ENCODE measurements around the gene MMP21. TPM values are rescaled to one million over a fixed set of nuclear protein-coding genes. Genes with fewer than 3 reads are reported as not detected.
A peak's percentile ranks its signal among the peaks of the same experiment; 100 is the strongest.

The MMP21 gene
- total RNA-seq, 2 donors from 2014 or later: not detected

GRCh38 chr10:125722811-125723210 lies 52.8 kb downstream of the MMP21 start:
- Mint-ChIP-seq H3K9me3 (no peaks in the 10 kb centered on the region), H3K27me3 (no peaks in the 10 kb centered on the region), H3K36me3 (ENCODE audit: low read depth) (peaks cover 86% of the 10 kb centered on the region), H3K27ac (peak overlapping the region; percentile 20), H3K4me3 (no peak overlapping the region), H3K4me1 (peaks cover 5% of the 10 kb centered on the region)
- ATAC-seq (replicated peaks): no peak

DNA sequence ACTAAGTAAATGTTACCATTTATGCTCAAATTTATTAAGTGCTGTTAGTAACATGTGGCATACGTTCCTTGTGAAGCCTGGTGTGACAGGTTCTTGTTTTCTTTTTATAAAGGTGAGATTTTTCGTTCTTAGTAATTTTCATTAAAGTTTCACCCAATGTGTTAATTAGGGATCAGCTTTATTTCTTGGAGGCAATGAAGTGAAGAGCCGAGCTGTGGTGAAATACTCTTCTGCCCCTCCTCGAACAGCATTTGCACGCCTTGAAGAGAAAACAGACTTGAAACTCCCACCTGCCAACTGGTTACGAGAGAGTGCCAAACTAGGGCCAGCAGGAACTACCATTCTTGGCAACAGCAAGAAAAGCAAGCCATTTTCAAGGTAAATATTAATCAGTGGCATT lies 54.6 kb downstream of the MMP21 start:
- Mint-ChIP-seq H3K4me1 (peaks cover 5% of the 10 kb centered on the region), H3K27ac (peak overlapping the region; percentile 96), H3K36me3 (ENCODE audit: low read depth) (peaks cover 69% of the 10 kb centered on the region), H3K9me3 (no peaks in the 10 kb centered on the region), H3K4me3 (peak overlapping the region; percentile 95), H3K27me3 (no peaks in the 10 kb centered on the region)
- no peak for ATAC-seq (replicated peaks)

- Mint-ChIP-seq H3K27ac (peak overlapping the region; percentile 96), H3K4me1 (peaks cover 5% of the 10 kb centered on the region), H3K4me3 (peak overlapping the region; percentile 95), H3K27me3 (no peaks in the 10 kb centered on the region), H3K36me3 (ENCODE audit: low read depth) (peaks cover 58% of the 10 kb centered on the region), H3K9me3 (no peaks in the 10 kb centered on the region)
- ATAC-seq (replicated peaks): no peak
Observed at GRCh38 chr10:125720002-125720382, 55.6 kb downstream of the MMP21 start.

DNA sequence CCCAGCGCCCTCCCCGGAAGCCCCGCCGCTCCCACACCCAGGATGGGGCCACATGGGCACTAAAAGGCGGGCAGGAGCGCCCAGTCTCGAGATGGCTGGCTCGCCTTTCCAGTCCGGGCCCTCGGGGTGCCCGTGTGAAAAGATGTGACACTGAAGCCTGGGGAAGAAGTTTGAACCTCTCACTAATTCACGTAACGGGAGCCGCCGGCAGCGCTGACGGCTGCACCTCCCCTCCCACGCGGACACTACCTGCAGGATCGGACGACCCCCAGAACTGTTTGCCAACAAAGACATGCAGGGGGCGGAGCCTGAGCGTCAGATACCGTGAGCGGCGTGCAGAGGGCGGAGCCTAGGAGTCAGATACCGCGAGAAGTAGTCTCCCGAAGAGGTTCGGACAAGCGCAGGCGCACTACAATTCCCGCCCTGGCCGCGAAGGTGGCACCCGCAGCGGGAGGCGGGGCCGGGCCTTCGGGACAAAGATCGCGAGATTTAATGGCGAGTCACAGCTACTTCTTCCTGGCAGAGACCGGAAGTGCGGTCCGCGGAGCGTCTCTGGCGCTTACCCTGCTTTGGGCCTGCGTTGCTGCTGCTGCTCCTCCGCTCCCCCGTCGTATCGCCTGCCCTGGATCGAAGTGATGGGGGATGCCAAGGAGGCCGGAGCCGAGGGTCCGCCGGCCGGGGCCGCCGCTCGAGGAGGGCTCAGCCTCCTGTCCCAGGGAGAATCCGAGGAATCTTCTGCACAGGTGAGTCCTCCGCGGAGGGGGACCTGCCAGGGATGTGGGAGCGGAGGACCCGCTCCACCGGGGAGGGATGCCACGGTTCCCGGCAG lies 56.2 kb downstream of the MMP21 start, which contains the start of gene EDRF1:
TSS of gene EDRF1 (plus strand) at position 537 of the 829 bp plus-strand sequence. CDS start at position 636, 99 bp downstream.
- ATAC-seq (replicated peaks): peak; percentile 97
- Mint-ChIP-seq H3K27me3 (no peaks in the 10 kb centered on the region), H3K9me3 (no peaks in the 10 kb centered on the region), H3K36me3 (ENCODE audit: low read depth) (peaks cover 52% of the 10 kb centered on the region), H3K27ac (peak within 1 kb of the TSS; percentile 96), H3K4me3 (peak within 1 kb of the TSS; percentile 95), H3K4me1 (peaks cover 5% of the 10 kb centered on the region)

Other genes with a start within 250 kb of the MMP21 start
- not detected for gene TEX36, start 92.7 kb downstream of the MMP21 start, total RNA-seq
- gene EDRF1, start 56.1 kb downstream of the MMP21 start, total RNA-seq: 10 to 100 TPM; 35.9 to 38.0 TPM
- gene UROS, start 47.4 kb upstream of the MMP21 start, total RNA-seq: 10 to 100 TPM; 23.0 to 41.1 TPM
- gene BCCIP, start 47.7 kb upstream of the MMP21 start, total RNA-seq: 100 to 1,000 TPM in 1 of 2 donors, 10 to 100 TPM in 1; 58.6 to 116 TPM
- 10 to 100 TPM; 28.4 to 38.9 TPM for gene DHX32, start 105.5 kb upstream of the MMP21 start, total RNA-seq
- gene FANK1, start 120.7 kb upstream of the MMP21 start, total RNA-seq: 1 to 10 TPM; 1.2 to 4.7 TPM